K562 (cell line): Measurements from ENCODE around the gene SNX25. TPM values are rescaled to one million over a fixed set of nuclear protein-coding genes. Genes with fewer than 3 reads are reported as not detected.

Experiments
- ATAC-seq: fragments of 200-7000 bp; cut with Tn5 transposase; 3 replicates; pipeline ENCODE4 v1.9.1; 2020; ENCODE audit warnings: moderate library complexity
- BruUV-seq: library from RNA; stranded (reverse); fragments of 400-500 nt; replicated peaks from 2 replicates; lab custom pipeline; 2021; lab: Mats Ljungman, UMichigan
- CTCF ChIA-PET: fragments of 300-600 bp; formaldehyde crosslinking; extraction: SDS; loops from one replicate; lab custom pipeline; 2021; ENCODE audit warnings: low intra/inter-chr PET ratio; lab: Yijun Ruan, JAX
- POLR2A ChIA-PET: fragments of 300-600, 350-650 bp; sonication (Branson Sonifier 250); formaldehyde crosslinking; extraction: SDS; loops from one replicate; lab custom pipeline; 2021; ENCODE audit warnings: antibody characterized with exemption, inconsistent platforms; lab: Yijun Ruan, JAX
- DNase-seq, 4 experiments: peaks; one replicate each; pipeline versions ENCODE4 v3.0.0 to v3.0.0-alpha.2; 2011 to 2018; ENCODE audit warnings: low spot score in 3 of 4, mixed read lengths in 3 of 4; ENCODE audit errors: extremely low read depth in 1 of 4
- FAIRE-seq: peaks from 2 replicates; lab custom pipeline; 2011; peaks lifted over from hg19 to GRCh38; lab: Jason Lieb, UNC
- H2AFZ ChIP-seq: 2 replicates; pipeline ENCODE4 v1.6.0; 2011; ENCODE audit warnings: low read depth, low read length, control low read depth, inconsistent platforms
- H3K27ac ChIP-seq: fragments of 200-600 bp; 3 replicates; pipeline ENCODE4 v1.8.0; 2011; ENCODE audit warnings: low read depth, mild to moderate bottlenecking, control low read depth, inconsistent platforms, low read length, moderate library complexity, mixed read lengths; ENCODE audit errors: extremely low read depth
- H3K27me3 ChIP-seq, 2 experiments: fragments of 300-600 bp in 1 of 2; 2 replicates in 1 of 2; 3 replicates in 1 of 2; pipeline versions ENCODE4 v1.6.0 to v1.8.0; 2011; ENCODE audit warnings: inconsistent platforms in 2 of 2, low read length in 2 of 2, mild to moderate bottlenecking in 1 of 2, mixed read lengths in 1 of 2, moderate library complexity in 1 of 2; ENCODE audit not compliant: control insufficient read depth in 2 of 2, insufficient read depth in 2 of 2
- H3K36me3 ChIP-seq: fragments of 300-600 bp; 3 replicates; pipeline ENCODE4 v1.8.0; 2011; ENCODE audit warnings: mild to moderate bottlenecking, low read length, inconsistent platforms; ENCODE audit not compliant: control insufficient read depth, insufficient read depth
- H3K4me1 ChIP-seq, 2 experiments: fragments of 200-600 bp in 1 of 2; replicated peaks in 1 of 2; 2 replicates in 1 of 2; 3 replicates in 1 of 2; pipeline versions ENCODE4 v1.5.1 to v1.8.0; 2011; ENCODE audit warnings: inconsistent platforms in 2 of 2, low read length in 2 of 2, mild to moderate bottlenecking in 1 of 2, mixed read lengths in 1 of 2, moderate library complexity in 1 of 2; ENCODE audit not compliant: control insufficient read depth in 2 of 2, insufficient read depth in 2 of 2
- H3K4me2 ChIP-seq: 2 replicates; pipeline ENCODE4 v1.6.1; 2011; ENCODE audit warnings: low read length, control low read depth, inconsistent platforms, mixed read lengths; ENCODE audit not compliant: insufficient read depth
- H3K4me3 ChIP-seq: fragments of 200-600 bp; sonication (generic), shearing (Covaris generic); 2 replicates; pipeline ENCODE4 v1.5.1; 2016; ENCODE audit warnings: control low read depth, inconsistent platforms
- H3K79me2 ChIP-seq: fragments of 200-600 bp; 3 replicates; pipeline ENCODE4 v1.8.0; 2011; ENCODE audit warnings: low read length, inconsistent platforms; ENCODE audit not compliant: control insufficient read depth, insufficient read depth
- H3K9ac ChIP-seq, 2 experiments: 2 replicates each; pipeline versions ENCODE4 v1.6.0 to v1.6.1; 2011; ENCODE audit warnings: low read depth in 2 of 2, low read length in 2 of 2, control low read depth in 1 of 2, inconsistent platforms in 1 of 2, mild to moderate bottlenecking in 1 of 2, mixed read lengths in 1 of 2; ENCODE audit not compliant: insufficient read depth in 1 of 2
- H3K9me1 ChIP-seq: one replicate; pipeline ENCODE4 v1.6.0; 2011; ENCODE audit warnings: inconsistent platforms, mild to moderate bottlenecking, low read length, moderate library complexity; ENCODE audit not compliant: control insufficient read depth, insufficient read depth
- H3K9me3 ChIP-seq: replicated peaks from 2 replicates; pipeline ENCODE4 v1.5.1; 2011; ENCODE audit warnings: low read depth, low read length, inconsistent platforms; ENCODE audit not compliant: control insufficient read depth, insufficient read depth
- H4K20me1 ChIP-seq: replicated peaks from 2 replicates; pipeline ENCODE4 v1.6.1; 2011; ENCODE audit warnings: low read length, inconsistent platforms, mixed read lengths; ENCODE audit not compliant: control insufficient read depth, insufficient read depth
- ZBTB7A ChIP-seq: IDR thresholded peaks from 2 replicates; pipeline ENCODE4 v1.6.1; 2011; ENCODE audit warnings: low read depth, mild to moderate bottlenecking, low read length, moderate library complexity, borderline replicate concordance; ENCODE audit not compliant: control insufficient read depth
- WGBS: fragments of 100-300 bp; shearing (Covaris generic); methylation state at CpG from one replicate; pipeline ENCODE4 v1.1.6; 2016; ENCODE audit warnings: low coverage, mixed read lengths; ENCODE audit not compliant: insufficient coverage; ENCODE audit errors: missing lambda C conversion rate; 5-methylcytosine and 5-hydroxymethylcytosine counted together
- in situ Hi-C: fragments of 300-500 bp; cut with MboI; formaldehyde crosslinking; loops from 4 replicates; pipeline ENCODE4 v1.15.0; 2018; ENCODE audit warnings: inconsistent platforms, mixed read lengths
- intact Hi-C: fragments of 100-400 bp; cut with micrococcal nuclease; formaldehyde crosslinking; loops from 2 replicates; pipeline ENCODE4 v1.14.2; 2022
- polyA plus RNA-seq, 8 experiments: library from polyadenylated mRNA; depleted of rRNA in 4 of 8; stranded (reverse) in 5 of 8; unstranded in 3 of 8; fragments of >200 nt; fragmentation: Nextera tagmentation in 2 of 8; fragmentation: Illumina TruSeq in 1 of 8; extraction: Ambion mirVana in 2 of 8; extraction: Trizol in 1 of 8; gene quantifications; 2 replicates each; pipeline versions ENCODE4 v1.2.1 to v1.2.3, GENCODE V29; 2011 to 2014; ENCODE audit warnings: inconsistent platforms in 1 of 8, missing spikeins in 1 of 8
- total RNA-seq, 7 experiments: library from RNA; depleted of rRNA in 6 of 7; stranded (reverse); fragments of >200 nt in 6 of 7; fragmentation: Illumina TruSeq in 2 of 7; extraction: Trizol in 2 of 7; gene quantifications; 2 replicates each; pipeline versions ENCODE4 v1.2.1 to v1.2.3, GENCODE V29; 2011 to 2021; ENCODE audit warnings: low replicate concordance in 1 of 7
- TF ChIP-seq, protein P1 (sequence below): fragments of 450-650 bp; formaldehyde crosslinking; IDR thresholded peaks from 2 replicates; pipeline ENCODE4 v1.4.0; 2020; ENCODE audit warnings: mild to moderate bottlenecking, moderate library complexity
- TF ChIP-seq, protein P2 (sequence below), 2 experiments: IDR thresholded peaks; 2 replicates each; pipeline ENCODE4 v1.6.1; 2011; ENCODE audit warnings: borderline replicate concordance in 1 of 2, control low read depth in 1 of 2, low read depth in 1 of 2, low read length in 1 of 2, mild to moderate bottlenecking in 1 of 2, mixed read lengths in 1 of 2, moderate library complexity in 1 of 2; ENCODE audit not compliant: insufficient read depth in 1 of 2, insufficient read length in 1 of 2, poor library complexity in 1 of 2, severe bottlenecking in 1 of 2; ENCODE audit errors: extremely low read depth in 1 of 2
- TF ChIP-seq, protein P3 (sequence below): fragments of 450-650 bp; IDR thresholded peaks from 2 replicates; pipeline ENCODE4 v1.6.1; 2016; ENCODE audit warnings: mild to moderate bottlenecking, moderate library complexity
- TF ChIP-seq, protein P4 (sequence below): fragments of 450-650 bp; formaldehyde crosslinking; IDR thresholded peaks from 2 replicates; pipeline ENCODE4 v1.4.0; 2020; ENCODE audit warnings: mild to moderate bottlenecking, mixed read lengths

Gene SNX25
- total and polyA plus RNA-seq, 9 of the 15 experiments (the other 6 are each of a cell fraction or from before 2014, with no cell fraction given): 2.5 to 23.4 (median 13.3) TPM

DNA sequence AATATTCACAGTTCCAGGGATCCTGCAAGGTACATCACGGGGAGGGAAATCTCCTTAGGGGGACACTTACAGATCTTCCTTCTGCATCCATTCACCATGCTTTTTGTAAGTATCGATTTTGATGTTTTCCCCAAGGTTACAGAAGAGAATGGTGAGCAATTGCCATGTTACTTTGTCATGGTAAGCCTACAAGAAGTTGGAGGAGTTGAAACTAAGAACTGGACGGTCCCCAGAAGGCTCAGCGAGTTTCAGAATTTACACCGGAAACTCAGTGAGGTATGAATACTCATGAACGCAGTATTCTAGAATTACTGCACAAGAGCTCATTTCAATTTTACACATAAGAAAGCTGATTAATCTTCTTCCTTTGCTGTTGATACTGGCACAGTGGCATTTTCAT is 132.4 kb downstream of the SNX25 start:
- ATAC-seq: no peak
- TF ChIP-seq, protein P1, sequence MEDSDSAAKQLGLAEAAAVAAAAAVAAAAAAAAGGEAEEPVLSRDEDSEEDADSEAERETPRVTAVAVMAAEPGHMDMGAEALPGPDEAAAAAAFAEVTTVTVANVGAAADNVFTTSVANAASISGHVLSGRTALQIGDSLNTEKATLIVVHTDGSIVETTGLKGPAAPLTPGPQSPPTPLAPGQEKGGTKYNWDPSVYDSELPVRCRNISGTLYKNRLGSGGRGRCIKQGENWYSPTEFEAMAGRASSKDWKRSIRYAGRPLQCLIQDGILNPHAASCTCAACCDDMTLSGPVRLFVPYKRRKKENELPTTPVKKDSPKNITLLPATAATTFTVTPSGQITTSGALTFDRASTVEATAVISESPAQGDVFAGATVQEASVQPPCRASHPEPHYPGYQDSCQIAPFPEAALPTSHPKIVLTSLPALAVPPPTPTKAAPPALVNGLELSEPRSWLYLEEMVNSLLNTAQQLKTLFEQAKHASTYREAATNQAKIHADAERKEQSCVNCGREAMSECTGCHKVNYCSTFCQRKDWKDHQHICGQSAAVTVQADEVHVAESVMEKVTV (CRISPR knock-in tag): no peak
- TF ChIP-seq, protein P2, sequence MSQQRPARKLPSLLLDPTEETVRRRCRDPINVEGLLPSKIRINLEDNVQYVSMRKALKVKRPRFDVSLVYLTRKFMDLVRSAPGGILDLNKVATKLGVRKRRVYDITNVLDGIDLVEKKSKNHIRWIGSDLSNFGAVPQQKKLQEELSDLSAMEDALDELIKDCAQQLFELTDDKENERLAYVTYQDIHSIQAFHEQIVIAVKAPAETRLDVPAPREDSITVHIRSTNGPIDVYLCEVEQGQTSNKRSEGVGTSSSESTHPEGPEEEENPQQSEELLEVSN (IDR thresholded peaks at IDR 0.05; ENCODE audit: borderline replicate concordance in 1 of 2, extremely low read depth in 1 of 2, insufficient read depth in 1 of 2, insufficient read length in 1 of 2, low read depth in 1 of 2, low read length in 1 of 2, poor library complexity in 1 of 2, severe bottlenecking in 1 of 2): no peak
- TF ChIP-seq, protein P3, sequence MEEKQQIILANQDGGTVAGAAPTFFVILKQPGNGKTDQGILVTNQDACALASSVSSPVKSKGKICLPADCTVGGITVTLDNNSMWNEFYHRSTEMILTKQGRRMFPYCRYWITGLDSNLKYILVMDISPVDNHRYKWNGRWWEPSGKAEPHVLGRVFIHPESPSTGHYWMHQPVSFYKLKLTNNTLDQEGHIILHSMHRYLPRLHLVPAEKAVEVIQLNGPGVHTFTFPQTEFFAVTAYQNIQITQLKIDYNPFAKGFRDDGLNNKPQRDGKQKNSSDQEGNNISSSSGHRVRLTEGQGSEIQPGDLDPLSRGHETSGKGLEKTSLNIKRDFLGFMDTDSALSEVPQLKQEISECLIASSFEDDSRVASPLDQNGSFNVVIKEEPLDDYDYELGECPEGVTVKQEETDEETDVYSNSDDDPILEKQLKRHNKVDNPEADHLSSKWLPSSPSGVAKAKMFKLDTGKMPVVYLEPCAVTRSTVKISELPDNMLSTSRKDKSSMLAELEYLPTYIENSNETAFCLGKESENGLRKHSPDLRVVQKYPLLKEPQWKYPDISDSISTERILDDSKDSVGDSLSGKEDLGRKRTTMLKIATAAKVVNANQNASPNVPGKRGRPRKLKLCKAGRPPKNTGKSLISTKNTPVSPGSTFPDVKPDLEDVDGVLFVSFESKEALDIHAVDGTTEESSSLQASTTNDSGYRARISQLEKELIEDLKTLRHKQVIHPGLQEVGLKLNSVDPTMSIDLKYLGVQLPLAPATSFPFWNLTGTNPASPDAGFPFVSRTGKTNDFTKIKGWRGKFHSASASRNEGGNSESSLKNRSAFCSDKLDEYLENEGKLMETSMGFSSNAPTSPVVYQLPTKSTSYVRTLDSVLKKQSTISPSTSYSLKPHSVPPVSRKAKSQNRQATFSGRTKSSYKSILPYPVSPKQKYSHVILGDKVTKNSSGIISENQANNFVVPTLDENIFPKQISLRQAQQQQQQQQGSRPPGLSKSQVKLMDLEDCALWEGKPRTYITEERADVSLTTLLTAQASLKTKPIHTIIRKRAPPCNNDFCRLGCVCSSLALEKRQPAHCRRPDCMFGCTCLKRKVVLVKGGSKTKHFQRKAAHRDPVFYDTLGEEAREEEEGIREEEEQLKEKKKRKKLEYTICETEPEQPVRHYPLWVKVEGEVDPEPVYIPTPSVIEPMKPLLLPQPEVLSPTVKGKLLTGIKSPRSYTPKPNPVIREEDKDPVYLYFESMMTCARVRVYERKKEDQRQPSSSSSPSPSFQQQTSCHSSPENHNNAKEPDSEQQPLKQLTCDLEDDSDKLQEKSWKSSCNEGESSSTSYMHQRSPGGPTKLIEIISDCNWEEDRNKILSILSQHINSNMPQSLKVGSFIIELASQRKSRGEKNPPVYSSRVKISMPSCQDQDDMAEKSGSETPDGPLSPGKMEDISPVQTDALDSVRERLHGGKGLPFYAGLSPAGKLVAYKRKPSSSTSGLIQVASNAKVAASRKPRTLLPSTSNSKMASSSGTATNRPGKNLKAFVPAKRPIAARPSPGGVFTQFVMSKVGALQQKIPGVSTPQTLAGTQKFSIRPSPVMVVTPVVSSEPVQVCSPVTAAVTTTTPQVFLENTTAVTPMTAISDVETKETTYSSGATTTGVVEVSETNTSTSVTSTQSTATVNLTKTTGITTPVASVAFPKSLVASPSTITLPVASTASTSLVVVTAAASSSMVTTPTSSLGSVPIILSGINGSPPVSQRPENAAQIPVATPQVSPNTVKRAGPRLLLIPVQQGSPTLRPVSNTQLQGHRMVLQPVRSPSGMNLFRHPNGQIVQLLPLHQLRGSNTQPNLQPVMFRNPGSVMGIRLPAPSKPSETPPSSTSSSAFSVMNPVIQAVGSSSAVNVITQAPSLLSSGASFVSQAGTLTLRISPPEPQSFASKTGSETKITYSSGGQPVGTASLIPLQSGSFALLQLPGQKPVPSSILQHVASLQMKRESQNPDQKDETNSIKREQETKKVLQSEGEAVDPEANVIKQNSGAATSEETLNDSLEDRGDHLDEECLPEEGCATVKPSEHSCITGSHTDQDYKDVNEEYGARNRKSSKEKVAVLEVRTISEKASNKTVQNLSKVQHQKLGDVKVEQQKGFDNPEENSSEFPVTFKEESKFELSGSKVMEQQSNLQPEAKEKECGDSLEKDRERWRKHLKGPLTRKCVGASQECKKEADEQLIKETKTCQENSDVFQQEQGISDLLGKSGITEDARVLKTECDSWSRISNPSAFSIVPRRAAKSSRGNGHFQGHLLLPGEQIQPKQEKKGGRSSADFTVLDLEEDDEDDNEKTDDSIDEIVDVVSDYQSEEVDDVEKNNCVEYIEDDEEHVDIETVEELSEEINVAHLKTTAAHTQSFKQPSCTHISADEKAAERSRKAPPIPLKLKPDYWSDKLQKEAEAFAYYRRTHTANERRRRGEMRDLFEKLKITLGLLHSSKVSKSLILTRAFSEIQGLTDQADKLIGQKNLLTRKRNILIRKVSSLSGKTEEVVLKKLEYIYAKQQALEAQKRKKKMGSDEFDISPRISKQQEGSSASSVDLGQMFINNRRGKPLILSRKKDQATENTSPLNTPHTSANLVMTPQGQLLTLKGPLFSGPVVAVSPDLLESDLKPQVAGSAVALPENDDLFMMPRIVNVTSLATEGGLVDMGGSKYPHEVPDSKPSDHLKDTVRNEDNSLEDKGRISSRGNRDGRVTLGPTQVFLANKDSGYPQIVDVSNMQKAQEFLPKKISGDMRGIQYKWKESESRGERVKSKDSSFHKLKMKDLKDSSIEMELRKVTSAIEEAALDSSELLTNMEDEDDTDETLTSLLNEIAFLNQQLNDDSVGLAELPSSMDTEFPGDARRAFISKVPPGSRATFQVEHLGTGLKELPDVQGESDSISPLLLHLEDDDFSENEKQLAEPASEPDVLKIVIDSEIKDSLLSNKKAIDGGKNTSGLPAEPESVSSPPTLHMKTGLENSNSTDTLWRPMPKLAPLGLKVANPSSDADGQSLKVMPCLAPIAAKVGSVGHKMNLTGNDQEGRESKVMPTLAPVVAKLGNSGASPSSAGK: no peak
- TF ChIP-seq, protein P4, sequence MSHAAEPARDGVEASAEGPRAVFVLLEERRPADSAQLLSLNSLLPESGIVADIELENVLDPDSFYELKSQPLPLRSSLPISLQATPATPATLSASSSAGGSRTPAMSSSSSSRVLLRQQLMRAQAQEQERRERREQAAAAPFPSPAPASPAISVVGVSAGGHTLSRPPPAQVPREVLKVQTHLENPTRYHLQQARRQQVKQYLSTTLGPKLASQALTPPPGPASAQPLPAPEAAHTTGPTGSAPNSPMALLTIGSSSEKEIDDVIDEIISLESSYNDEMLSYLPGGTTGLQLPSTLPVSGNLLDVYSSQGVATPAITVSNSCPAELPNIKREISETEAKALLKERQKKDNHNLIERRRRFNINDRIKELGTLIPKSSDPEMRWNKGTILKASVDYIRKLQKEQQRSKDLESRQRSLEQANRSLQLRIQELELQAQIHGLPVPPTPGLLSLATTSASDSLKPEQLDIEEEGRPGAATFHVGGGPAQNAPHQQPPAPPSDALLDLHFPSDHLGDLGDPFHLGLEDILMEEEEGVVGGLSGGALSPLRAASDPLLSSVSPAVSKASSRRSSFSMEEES (CRISPR knock-in tag): no peak
- TF ChIP-seq ZBTB7A: no peak

More for the DNA sequence above, 132.4 kb downstream of the SNX25 start:
- no peak for DNase-seq
- no peak overlapping the region for H3K9ac ChIP-seq
- no TSS peak for BruUV-seq
- 79% methylated on average over 6 of the region's 6 CpGs for WGBS
- ChIA-PET CTCF (no interaction called here), POLR2A (no interaction called here)
- FAIRE-seq: no peak
- H3K4me3 ChIP-seq: no peak overlapping the region
- H3K79me2 ChIP-seq: no peaks in the 10 kb centered on the region
- no peaks in the 10 kb centered on the region for H3K9me3 ChIP-seq
- no peak overlapping the region for H2AFZ ChIP-seq
- H3K36me3 ChIP-seq: peaks cover 14% of the 10 kb centered on the region
- H3K27ac ChIP-seq: no peak overlapping the region
- no peaks in the 10 kb centered on the region for H3K27me3 ChIP-seq
- H3K9me1 ChIP-seq: no peaks in the 10 kb centered on the region
- no peaks in the 10 kb centered on the region for H4K20me1 ChIP-seq
- H3K4me1 ChIP-seq: no peaks in the 10 kb centered on the region; a peak in 1 of 5 replicates
- intact Hi-C loops: no loop called here
- no peak overlapping the region for H3K4me2 ChIP-seq
- in situ Hi-C loops: no loop called here
